Adrenal gland (tissue), 5 donors: ENCODE results near the gene DEAF1.

Source experiments
- CTCF ChIP-seq, 6 experiments: fragments of 450-650 bp in 4 of 6; fragments of 200-600 bp in 2 of 6; sonication (generic) in 1 of 6; IDR thresholded peaks; 1 replicate in 5 of 6; 2 replicates in 1 of 6; pipeline versions ENCODE4 v1.5.1 to v1.8.0; 2016 to 2021; ENCODE audit warnings: antibody characterized with exemption in 6 of 6, mild to moderate bottlenecking in 2 of 6, moderate library complexity in 1 of 6
- POLR2A ChIP-seq, 2 donors: fragments of 450-650 bp; IDR thresholded peaks; one replicate each; pipeline ENCODE4 v1.6.1; 2017; ENCODE audit warnings: antibody characterized with exemption in 2 of 2, mild to moderate bottlenecking in 2 of 2, moderate library complexity in 1 of 2
- donor health status: DM: no; HTN: no; CAD: no.

- TF ChIP-seq POLR2A (IDR thresholded peaks at IDR 0.05) (no peak), CTCF (IDR thresholded peaks at IDR 0.05) (no peak)
Observed at GRCh38 chr11:709109-709997, 14.3 kb upstream of the DEAF1 start.
